IPS DF 6.9 (cell line): ENCODE results near the gene FNTB.

ENCODE experiments used
- DNase-seq: peaks from one replicate; pipeline ENCODE4 v3.0.0-alpha.2; 2013; ENCODE audit warnings: low read depth, low spot score
- H3K27ac ChIP-seq: one replicate; pipeline ENCODE4 v1.5.1; 2013; ENCODE audit warnings: low read length, control low read depth
- H3K27me3 ChIP-seq: 2 replicates; pipeline ENCODE4 v1.6.1; 2013; ENCODE audit warnings: mild to moderate bottlenecking, low read length; ENCODE audit not compliant: control insufficient read depth, insufficient read depth
- H3K36me3 ChIP-seq: 2 replicates; pipeline ENCODE4 v1.6.1; 2013; ENCODE audit warnings: low read length; ENCODE audit not compliant: control insufficient read depth, insufficient read depth
- H3K4me1 ChIP-seq: 2 replicates; pipeline ENCODE4 v1.6.1; 2013; ENCODE audit warnings: low read length; ENCODE audit not compliant: control insufficient read depth, insufficient read depth
- H3K4me3 ChIP-seq: 2 replicates; pipeline ENCODE4 v1.5.1; 2013; ENCODE audit warnings: mild to moderate bottlenecking, low read length
- H3K9me3 ChIP-seq: 2 replicates; pipeline ENCODE4 v1.6.1; 2013; ENCODE audit warnings: low read length, inconsistent platforms; ENCODE audit not compliant: control insufficient read depth, insufficient read depth
- WGBS: extraction: QIAGEN DNeasy Blood & Tissue Kit; methylation state at CpG from one replicate; pipeline ENCODE4 v1.1.7; 2013; ENCODE audit warnings: mixed read lengths, missing lambda C conversion rate; ENCODE audit not compliant: insufficient read length, insufficient coverage; 5-methylcytosine and 5-hydroxymethylcytosine counted together

FNTB gene

DNA sequence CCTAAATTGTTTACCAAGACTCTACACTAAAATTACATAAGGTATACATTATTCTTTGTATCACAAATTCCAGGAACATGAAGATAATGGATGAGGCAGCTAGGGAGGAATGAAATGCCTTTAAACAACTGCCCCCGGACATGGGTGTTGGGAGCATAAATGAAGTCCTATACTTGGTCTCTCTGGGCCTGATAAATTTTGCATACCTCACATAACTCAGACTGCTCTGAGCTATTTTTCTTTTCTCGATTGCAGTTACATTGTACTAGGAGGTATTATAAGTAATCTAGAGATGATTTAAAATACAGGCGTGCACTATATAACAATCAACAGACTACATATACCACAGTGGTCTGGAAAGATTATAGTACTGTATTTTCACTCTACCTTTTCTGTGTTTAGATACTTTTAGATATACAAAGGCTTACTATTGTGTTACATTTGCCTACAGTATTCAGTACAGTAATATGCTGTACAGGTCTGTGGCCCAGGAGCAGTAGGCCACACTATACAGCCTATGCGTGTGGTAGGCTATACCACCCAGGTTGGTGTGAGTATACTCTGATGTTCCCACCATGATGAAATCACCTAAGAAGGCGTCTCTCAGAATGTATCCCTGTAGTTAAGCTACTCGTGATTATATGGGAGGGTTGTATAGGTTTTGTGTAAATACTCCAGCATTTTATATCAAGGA lies 14.3 kb downstream of the FNTB start:
- no peaks in the 10 kb centered on the region for H3K4me1 ChIP-seq
- H3K36me3 ChIP-seq = no peaks in the 10 kb centered on the region
- H3K9me3 ChIP-seq = no peaks in the 10 kb centered on the region
- DNase-seq = no peak
- no peak overlapping the region for H3K27ac ChIP-seq
- H3K27me3 ChIP-seq = no peaks in the 10 kb centered on the region
- no CpG with 5 or more reads among the region's 6 CpGs for WGBS
- H3K4me3 ChIP-seq = no peak overlapping the region

DNA sequence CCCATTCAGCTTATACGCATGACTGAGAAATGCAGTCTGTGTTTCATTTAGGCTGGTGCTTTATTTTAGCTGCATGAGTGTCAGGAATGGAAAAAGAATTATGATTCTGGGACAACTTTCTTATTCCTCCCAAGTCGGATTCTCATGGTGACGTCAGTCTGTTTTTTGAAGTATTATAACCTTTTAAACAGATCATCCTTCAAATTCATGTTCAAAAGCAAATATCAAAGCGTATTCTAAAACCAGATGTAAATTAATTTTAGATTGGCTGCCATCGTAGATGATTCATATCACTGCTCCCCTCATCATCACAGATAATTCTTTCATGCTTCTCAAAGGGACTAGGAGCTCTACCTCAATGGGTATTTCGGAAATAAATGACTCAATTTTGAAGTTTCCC lies 15.0 kb downstream of the FNTB start:
- Histone ChIP-seq H3K27ac (no peak overlapping the region), H3K9me3 (no peaks in the 10 kb centered on the region), H3K27me3 (no peaks in the 10 kb centered on the region), H3K36me3 (no peaks in the 10 kb centered on the region), H3K4me3 (no peak overlapping the region), H3K4me1 (no peaks in the 10 kb centered on the region)
- WGBS = no CpG with 5 or more reads among the region's 6 CpGs
- DNase-seq = no peak

DNA sequence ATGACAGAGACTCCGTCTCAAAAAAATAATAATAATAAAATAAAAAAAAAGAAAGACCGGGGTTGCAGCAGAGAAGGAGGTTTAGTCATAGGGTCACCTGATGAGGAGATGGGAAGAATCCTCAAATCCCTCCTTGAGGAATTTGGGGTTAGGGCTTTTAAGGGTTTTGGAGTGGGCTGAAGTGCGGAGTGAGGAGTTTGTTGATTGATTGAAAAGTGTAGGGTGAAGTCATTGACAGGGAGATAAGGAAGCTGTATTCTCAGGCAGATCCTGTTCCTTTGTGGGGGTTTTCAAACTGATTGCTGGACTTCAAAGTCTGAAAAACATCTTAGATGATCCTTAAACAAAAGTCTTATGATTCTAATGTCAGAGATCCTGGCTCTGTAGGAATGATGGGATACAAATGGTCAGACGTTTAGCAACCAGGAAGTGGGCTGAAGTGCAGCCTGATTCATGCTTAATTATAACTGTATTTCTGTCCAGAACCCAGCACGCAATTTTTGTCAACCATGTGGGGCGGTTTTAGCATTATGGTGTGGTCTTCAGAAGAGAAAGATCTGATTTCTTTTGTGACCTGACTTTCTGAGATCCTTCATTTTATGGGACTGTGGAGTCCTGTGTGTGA lies 16.0 kb downstream of the FNTB start:
- DNase-seq = no peak
- 100% methylated on average over 1 of the region's 6 CpGs for WGBS
- no peaks in the 10 kb centered on the region for H3K9me3 ChIP-seq
- no peak overlapping the region for H3K27ac ChIP-seq
- H3K4me1 ChIP-seq = no peaks in the 10 kb centered on the region
- H3K4me3 ChIP-seq = no peak overlapping the region
- no peaks in the 10 kb centered on the region for H3K27me3 ChIP-seq
- H3K36me3 ChIP-seq = no peaks in the 10 kb centered on the region

DNA sequence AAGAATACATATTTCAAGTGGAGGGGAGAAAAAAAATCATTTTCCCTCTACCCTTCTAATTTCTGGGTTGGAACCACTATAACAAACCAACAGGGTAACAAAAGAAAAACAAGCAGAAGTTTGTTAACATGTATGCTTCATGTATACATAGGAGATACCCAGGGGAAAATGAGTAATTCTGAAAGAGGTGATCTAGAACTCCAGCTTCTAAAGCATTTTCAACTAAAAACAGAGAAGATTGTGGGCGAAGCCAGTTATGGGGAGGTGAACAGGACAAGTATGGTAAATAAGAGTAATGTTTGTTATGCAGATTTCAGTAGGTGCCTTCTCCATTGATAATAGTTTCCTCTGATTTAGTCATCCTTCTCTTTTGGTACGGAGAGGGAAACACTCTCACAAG lies 16.7 kb downstream of the FNTB start:
- no peaks in the 10 kb centered on the region for H3K27me3 ChIP-seq
- DNase-seq = no peak
- no peak overlapping the region for H3K27ac ChIP-seq
- no peaks in the 10 kb centered on the region for H3K9me3 ChIP-seq
- no peaks in the 10 kb centered on the region for H3K36me3 ChIP-seq
- H3K4me3 ChIP-seq = no peak overlapping the region
- no CpG with 5 or more reads among the region's 2 CpGs for WGBS
- H3K4me1 ChIP-seq = no peaks in the 10 kb centered on the region

DNA sequence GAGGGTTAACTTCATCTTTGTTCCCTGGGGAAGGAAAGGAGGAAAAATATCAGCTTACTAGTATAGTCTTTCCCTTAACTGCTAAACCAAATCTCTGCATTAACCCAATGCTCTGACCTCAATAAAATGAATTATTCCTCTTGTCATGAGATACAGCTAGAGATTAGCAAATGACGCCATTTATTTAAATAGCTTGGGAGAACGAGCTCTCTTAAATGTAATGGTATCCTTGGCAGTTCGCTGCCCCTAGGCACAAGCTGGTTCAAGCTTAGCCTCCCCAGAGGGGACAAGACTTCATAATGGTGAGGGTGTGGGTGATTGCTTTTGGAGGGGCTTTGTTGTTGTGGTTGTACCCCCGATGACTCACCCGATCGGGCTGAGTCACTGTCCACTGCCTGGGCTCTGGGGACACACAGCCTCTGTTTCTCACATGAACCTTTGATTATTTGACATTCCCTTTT lies 19.6 kb downstream of the FNTB start:
- Histone ChIP-seq H3K4me3 (no peak overlapping the region), H3K36me3 (no peaks in the 10 kb centered on the region), H3K4me1 (no peaks in the 10 kb centered on the region), H3K27ac (no peak overlapping the region), H3K27me3 (no peaks in the 10 kb centered on the region), H3K9me3 (no peaks in the 10 kb centered on the region)
- no CpG with 5 or more reads among the region's 6 CpGs for WGBS
- DNase-seq = no peak

DNA sequence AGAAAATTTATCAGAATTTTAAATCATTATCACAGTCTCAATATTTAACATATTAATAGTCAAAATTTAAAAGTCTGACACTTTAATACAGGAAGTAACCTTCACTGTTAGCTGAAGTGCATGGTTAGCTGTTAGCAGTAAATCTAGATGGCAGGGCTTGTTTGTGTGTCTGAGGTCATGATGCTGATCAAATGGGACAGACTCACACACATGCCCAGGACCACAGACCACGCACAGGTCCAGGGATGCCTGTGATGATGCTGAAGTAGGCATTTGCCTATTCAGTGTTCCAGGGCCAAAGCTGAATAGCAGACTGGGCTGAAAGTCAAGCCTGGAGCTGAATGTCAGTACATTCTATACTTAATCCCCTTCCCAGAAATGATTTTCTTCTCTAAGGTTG lies 20.5 kb downstream of the FNTB start:
- no peaks in the 10 kb centered on the region for H3K27me3 ChIP-seq
- H3K9me3 ChIP-seq = no peaks in the 10 kb centered on the region
- H3K27ac ChIP-seq = no peak overlapping the region
- no peaks in the 10 kb centered on the region for H3K4me1 ChIP-seq
- H3K4me3 ChIP-seq = no peak overlapping the region
- no CpG with 5 or more reads among the region's 1 CpG for WGBS
- no peak for DNase-seq
- peaks cover under 1% of the 10 kb centered on the region; the same call in 1 of the 2 replicates for H3K36me3 ChIP-seq

DNA sequence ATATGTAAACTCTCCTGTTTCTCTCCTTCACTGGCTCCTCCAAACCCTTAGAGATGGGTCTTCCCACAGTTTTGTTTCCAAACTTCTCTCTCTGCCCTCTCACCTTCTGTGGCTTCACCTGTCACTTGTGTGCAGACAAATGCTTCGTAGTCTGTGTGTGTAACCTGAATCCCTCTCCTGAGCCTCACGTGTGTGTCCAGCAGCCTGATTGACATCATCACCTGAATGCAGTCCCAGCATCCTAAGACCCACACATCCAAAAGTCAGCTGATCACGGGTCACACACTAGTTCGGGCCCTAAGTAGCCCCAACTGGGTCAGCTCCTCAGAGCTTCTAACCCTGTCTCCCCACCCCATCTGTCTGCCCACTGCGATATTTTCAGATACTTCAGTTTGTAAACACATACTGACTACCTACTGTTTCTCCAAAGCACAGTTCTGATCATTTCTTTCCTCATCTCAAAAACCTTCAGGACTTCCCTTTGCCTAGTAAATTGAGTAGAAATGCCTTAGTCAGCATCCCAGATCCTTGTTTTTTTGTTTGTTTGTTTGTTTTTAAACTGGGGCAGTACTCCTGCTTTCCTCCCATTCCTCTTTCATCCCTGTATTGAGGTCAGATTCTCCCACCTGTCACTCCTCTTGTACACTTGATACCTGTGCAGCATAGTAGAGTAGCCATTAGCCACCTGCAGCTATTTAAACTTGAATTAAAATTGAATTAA lies 23.7 kb downstream of the FNTB start:
- H3K4me3 ChIP-seq = no peak overlapping the region
- no CpG with 5 or more reads among the region's 5 CpGs for WGBS

DNA sequence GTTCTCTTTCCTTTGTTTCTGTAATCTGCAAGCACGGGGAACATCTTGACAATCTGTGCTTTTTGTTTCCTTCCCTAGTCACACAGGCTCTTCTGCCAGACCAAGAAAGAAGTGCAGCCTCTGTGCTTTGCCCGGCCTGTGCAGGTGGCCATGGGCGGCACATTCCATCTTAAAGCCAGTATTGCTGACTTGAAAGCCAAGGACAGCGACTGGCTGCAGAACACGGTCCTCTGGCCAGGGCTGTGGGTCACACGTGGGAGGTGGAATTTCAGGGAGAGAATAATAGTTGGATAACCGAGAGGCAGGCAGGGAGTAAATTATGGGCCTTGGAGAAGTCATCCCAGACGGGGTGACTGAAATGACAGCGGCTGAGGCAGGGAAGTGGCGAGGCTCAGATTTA lies 24.8 kb downstream of the FNTB start:
- no peak for DNase-seq
- no peaks in the 10 kb centered on the region for H3K27me3 ChIP-seq
- H3K4me3 ChIP-seq = no peak overlapping the region
- no peaks in the 10 kb centered on the region for H3K9me3 ChIP-seq
- no peaks in the 10 kb centered on the region for H3K4me1 ChIP-seq
- H3K36me3 ChIP-seq = peaks cover 5% of the 10 kb centered on the region; the same call in 1 of the 2 replicates
- H3K27ac ChIP-seq = no peak overlapping the region
- WGBS = no CpG with 5 or more reads among the region's 10 CpGs

More for the DNA sequence above, 23.7 kb downstream of the FNTB start:
- Histone ChIP-seq H3K27ac (no peak overlapping the region), H3K4me1 (no peaks in the 10 kb centered on the region), H3K9me3 (no peaks in the 10 kb centered on the region), H3K36me3 (peaks cover 3% of the 10 kb centered on the region; the same call in 1 of the 2 replicates), H3K27me3 (no peaks in the 10 kb centered on the region)
- no peak for DNase-seq

DNA sequence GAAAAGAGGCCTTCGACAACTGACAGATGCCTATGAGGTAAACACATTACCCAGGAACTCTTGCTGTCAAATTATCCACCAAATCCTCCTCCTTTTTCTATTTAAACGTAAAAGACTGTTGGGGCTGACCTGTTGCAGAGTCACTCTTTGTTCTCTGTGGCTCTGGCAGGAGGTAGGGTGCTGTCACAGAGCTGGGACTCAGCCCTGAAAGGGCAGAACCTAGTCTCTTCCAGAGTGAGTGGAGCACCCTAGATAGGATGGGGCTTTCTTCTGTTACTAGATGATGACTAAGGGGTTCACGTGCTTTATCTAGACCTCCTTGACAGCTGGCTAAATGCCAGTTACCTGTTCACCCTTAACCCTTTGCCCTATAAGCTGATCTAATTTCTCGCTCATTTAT lies 25.7 kb downstream of the FNTB start:
- no peak overlapping the region for H3K4me3 ChIP-seq
- peaks cover 5% of the 10 kb centered on the region; the same call in 1 of the 2 replicates for H3K36me3 ChIP-seq
- H3K9me3 ChIP-seq = no peaks in the 10 kb centered on the region
- WGBS = no CpG with 5 or more reads among the region's 4 CpGs
- no peak for DNase-seq
- H3K27ac ChIP-seq = no peak overlapping the region
- no peaks in the 10 kb centered on the region for H3K27me3 ChIP-seq
- H3K4me1 ChIP-seq = no peaks in the 10 kb centered on the region

DNA sequence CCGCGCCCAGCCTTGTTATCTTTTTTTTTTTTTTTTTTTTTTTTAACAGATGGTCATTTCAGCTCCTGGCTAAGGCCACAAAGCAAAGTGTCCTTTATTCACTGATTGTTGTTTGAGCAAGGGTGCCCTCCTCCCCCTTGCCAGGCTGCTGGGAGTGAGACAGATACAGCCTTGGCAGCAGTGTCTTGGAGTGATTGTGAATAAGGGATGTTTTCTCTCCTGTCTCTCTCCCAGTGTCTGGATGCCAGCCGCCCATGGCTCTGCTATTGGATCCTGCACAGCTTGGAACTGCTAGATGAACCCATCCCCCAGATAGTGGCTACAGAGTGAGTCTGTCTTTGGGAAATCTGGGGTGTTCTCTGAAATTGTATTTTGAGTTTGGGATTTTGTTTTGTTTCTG lies 28.7 kb downstream of the FNTB start:
- Histone ChIP-seq H3K36me3 (peaks cover 5% of the 10 kb centered on the region; the same call in 1 of the 2 replicates), H3K9me3 (no peaks in the 10 kb centered on the region), H3K4me1 (no peaks in the 10 kb centered on the region), H3K27me3 (no peaks in the 10 kb centered on the region), H3K4me3 (no peak overlapping the region), H3K27ac (no peak overlapping the region)
- no peak for DNase-seq
- no CpG with 5 or more reads among the region's 3 CpGs for WGBS
